Sigmoid colon (tissue), 4 donors: ENCODE results near the gene GLI3.

Source experiments
- CTCF ChIP-seq, 4 experiments: fragments of 450-650 bp in 3 of 4; fragments of 200-600 bp in 1 of 4; IDR thresholded peaks; one replicate each; pipeline ENCODE4 v1.5.1; 2016 to 2019; ENCODE audit warnings: antibody characterized with exemption in 4 of 4, mild to moderate bottlenecking in 3 of 4, moderate library complexity in 2 of 4
- EP300 ChIP-seq, 4 donors: sonication (generic); formaldehyde crosslinking; IDR thresholded peaks; one replicate each; pipeline ENCODE4 v1.6.1; 2017; ENCODE audit warnings: antibody characterized with exemption in 4 of 4

- TF ChIP-seq CTCF (IDR thresholded peaks at IDR 0.05): no peak
- no peak for TF ChIP-seq EP300 (IDR thresholded peaks at IDR 0.05)
Measured at GRCh38 chr7:41925946-41926345, 311.1 kb downstream of the GLI3 start.
